Esophagus muscularis mucosa (tissue), 4 donors: ENCODE data around the gene MINK1. TPM values are rescaled to one million over a fixed set of nuclear protein-coding genes. Genes with fewer than 3 reads are reported as not detected.

Experiments
- DNase-seq: peaks from one replicate; pipeline ENCODE4 v3.0.0-alpha.2; 2017; ENCODE audit errors: extremely low spot score
- H3K27ac ChIP-seq, 4 donors: fragments of 200-600 bp; sonication (generic); replicated peaks in 1 of 4; 1 replicate in 3 of 4; 2 replicates in 1 of 4; pipeline ENCODE4 v1.5.1; 2016 to 2019; ENCODE audit warnings: mild to moderate bottlenecking in 1 of 4
- H3K27me3 ChIP-seq, 4 donors: fragments of 200-600 bp; sonication (generic); one replicate each; pipeline versions ENCODE4 v1.5.1 to v1.6.0; 2016 to 2019
- H3K36me3 ChIP-seq, 4 donors: fragments of 200-600 bp; sonication (generic); one replicate each; pipeline ENCODE4 v1.5.1; 2016 to 2019
- H3K4me1 ChIP-seq, 4 donors: fragments of 200-600 bp; sonication (generic); one replicate each; pipeline ENCODE4 v1.5.1; 2016 to 2019
- H3K4me3 ChIP-seq, 4 donors: fragments of 200-600 bp; sonication (generic); 1 replicate in 2 of 4; 2 replicates in 2 of 4; pipeline ENCODE4 v1.5.1; 2016 to 2019; ENCODE audit warnings: mild to moderate bottlenecking in 4 of 4, moderate library complexity in 1 of 4
- H3K9me3 ChIP-seq, 4 donors: fragments of 200-600 bp; sonication (generic); 1 replicate in 3 of 4; 2 replicates in 1 of 4; pipeline ENCODE4 v1.5.1; 2016 to 2019
- CTCF ChIP-seq, 3 experiments: fragments of 200-600 bp in 2 of 3; fragments of 450-650 bp in 1 of 3; sonication (generic) in 2 of 3; IDR thresholded peaks; one replicate each; pipeline ENCODE4 v1.5.1; 2017 to 2019; ENCODE audit warnings: antibody characterized with exemption in 3 of 3, mild to moderate bottlenecking in 2 of 3, moderate library complexity in 1 of 3
- EP300 ChIP-seq: sonication (generic); formaldehyde crosslinking; IDR thresholded peaks from one replicate; pipeline ENCODE4 v1.6.1; 2017; ENCODE audit warnings: antibody characterized with exemption
- POLR2A ChIP-seq: fragments of 450-650 bp; IDR thresholded peaks from one replicate; pipeline ENCODE4 v1.6.1; 2017; ENCODE audit warnings: antibody characterized with exemption, moderate library complexity, mild to moderate bottlenecking, low read depth
- POLR2AphosphoS5 ChIP-seq, 2 donors: sonication (generic); formaldehyde crosslinking; IDR thresholded peaks; one replicate each; pipeline ENCODE4 v1.6.1; 2017; ENCODE audit warnings: antibody characterized with exemption in 2 of 2
- WGBS: methylation state at CpG from one replicate; pipeline ENCODE4 v1.1.5; 2018; 5-methylcytosine and 5-hydroxymethylcytosine counted together
- intact Hi-C: fragments of 100-400 bp; cut with DNase I; formaldehyde crosslinking; loops from one replicate; pipeline ENCODE4 v1.15.1; 2023
- total RNA-seq, 4 donors: library from RNA; depleted of rRNA; stranded (reverse); fragments of >200 nt; gene quantifications; one replicate each; pipeline versions ENCODE4 v1.1.0 to v1.2.1, GENCODE V29; 2016

MINK1 gene
- total RNA-seq, 4 donors from 2014 or later: 28.8 to 55.2 (median 38.8) TPM

GRCh38 chr17:4891411-4892410 is 58.6 kb downstream of the MINK1 start:
- 90% methylated on average over 41 of the region's 42 CpGs for WGBS
- Histone ChIP-seq H3K27me3 (no peaks in the 10 kb centered on the region), H3K4me1 (peaks cover 0 to 5% (median 0%) of the 10 kb centered on the region in 4 donors), H3K36me3 (peaks cover 81 to 97% (median 95%) of the 10 kb centered on the region in 4 donors), H3K4me3 (no peak overlapping the region), H3K27ac (no peak overlapping the region), H3K9me3 (no peaks in the 10 kb centered on the region)
- no peak for TF ChIP-seq CTCF (IDR thresholded peaks at IDR 0.05)
- TF ChIP-seq POLR2AphosphoS5 (IDR thresholded peaks at IDR 0.05): no peak
- TF ChIP-seq EP300: no peak
- TF ChIP-seq POLR2A: no peak
- intact Hi-C loops: loop anchor here (2.0 kb wide), 1 partner anchor 159 kb away; no protein-coding TSS in a partner anchor
- DNase-seq: no peak

- no peak for DNase-seq
- TF ChIP-seq POLR2A (no peak), CTCF (IDR thresholded peaks at IDR 0.05) (no peak), POLR2AphosphoS5 (IDR thresholded peaks at IDR 0.05) (no peak), EP300 (no peak)
- intact Hi-C loops: no loop called here
- Histone ChIP-seq H3K4me1 (peaks cover 0 to 5% (median 0%) of the 10 kb centered on the region in 4 donors), H3K9me3 (no peaks in the 10 kb centered on the region), H3K36me3 (peaks cover 74 to 96% (median 93%) of the 10 kb centered on the region in 4 donors), H3K27ac (no peak overlapping the region), H3K4me3 (no peak overlapping the region), H3K27me3 (no peaks in the 10 kb centered on the region)
- 95% methylated on average over 14 of the region's 23 CpGs for WGBS
Measured at GRCh38 chr17:4892499-4893221, 59.5 kb downstream of the MINK1 start.

- TF ChIP-seq EP300 (no peak), POLR2AphosphoS5 (IDR thresholded peaks at IDR 0.05) (no peak), CTCF (IDR thresholded peaks at IDR 0.05) (no peak), POLR2A (no peak)
- Histone ChIP-seq H3K36me3 (peaks cover 73 to 90% (median 87%) of the 10 kb centered on the region in 4 donors), H3K9me3 (no peaks in the 10 kb centered on the region), H3K4me3 (no peak overlapping the region), H3K27me3 (no peaks in the 10 kb centered on the region), H3K4me1 (peaks cover 0 to 5% (median under 1%) of the 10 kb centered on the region in 4 donors), H3K27ac (no peak overlapping the region)
- intact Hi-C loops: no loop called here
- 82% methylated on average over 18 of the region's 18 CpGs for WGBS
- no peak for DNase-seq
Measured at GRCh38 chr17:4893272-4893671, 60.1 kb downstream of the MINK1 start.

GRCh38 chr17:4893721-4894560 is 60.8 kb downstream of the MINK1 start:
- H3K36me3 ChIP-seq: peaks cover 69 to 85% (median 83%) of the 10 kb centered on the region in 4 donors
- H3K4me3 ChIP-seq: no peak overlapping the region
- no peak overlapping the region for H3K27ac ChIP-seq
- H3K27me3 ChIP-seq: peaks cover 0 to 5% (median 4%) of the 10 kb centered on the region in 4 donors
- no peaks in the 10 kb centered on the region for H3K9me3 ChIP-seq
- no peak for DNase-seq
- no peak for TF ChIP-seq POLR2A
- no peak for TF ChIP-seq EP300
- TF ChIP-seq POLR2AphosphoS5 (IDR thresholded peaks at IDR 0.05): no peak
- TF ChIP-seq CTCF (IDR thresholded peaks at IDR 0.05): no peak
- H3K4me1 ChIP-seq: peaks cover 1 to 9% (median 6%) of the 10 kb centered on the region in 4 donors
- WGBS: 81% methylated on average over 17 of the region's 31 CpGs
- intact Hi-C loops: no loop called here
